Raji (cell line): ENCODE results near the gene PACSIN2.

Experiments
- POLR2A ChIP-seq: IDR thresholded peaks from 2 replicates; pipeline ENCODE4 v1.6.1; 2011; ENCODE audit warnings: low read depth, low read length, control low read depth; ENCODE audit not compliant: insufficient read depth

Gene PACSIN2

GRCh38 chr22:42883121-42883520 lies 131.8 kb downstream of the PACSIN2 start:
- TF ChIP-seq POLR2A: no peak

- TF ChIP-seq POLR2A: no peak
Measured at GRCh38 chr22:42881982-42882656, 132.8 kb downstream of the PACSIN2 start.

- TF ChIP-seq POLR2A: no peak
Measured at GRCh38 chr22:42881298-42881697, 133.7 kb downstream of the PACSIN2 start.

GRCh38 chr22:42880815-42881214 lies 134.1 kb downstream of the PACSIN2 start:
- TF ChIP-seq POLR2A: no peak

DNA sequence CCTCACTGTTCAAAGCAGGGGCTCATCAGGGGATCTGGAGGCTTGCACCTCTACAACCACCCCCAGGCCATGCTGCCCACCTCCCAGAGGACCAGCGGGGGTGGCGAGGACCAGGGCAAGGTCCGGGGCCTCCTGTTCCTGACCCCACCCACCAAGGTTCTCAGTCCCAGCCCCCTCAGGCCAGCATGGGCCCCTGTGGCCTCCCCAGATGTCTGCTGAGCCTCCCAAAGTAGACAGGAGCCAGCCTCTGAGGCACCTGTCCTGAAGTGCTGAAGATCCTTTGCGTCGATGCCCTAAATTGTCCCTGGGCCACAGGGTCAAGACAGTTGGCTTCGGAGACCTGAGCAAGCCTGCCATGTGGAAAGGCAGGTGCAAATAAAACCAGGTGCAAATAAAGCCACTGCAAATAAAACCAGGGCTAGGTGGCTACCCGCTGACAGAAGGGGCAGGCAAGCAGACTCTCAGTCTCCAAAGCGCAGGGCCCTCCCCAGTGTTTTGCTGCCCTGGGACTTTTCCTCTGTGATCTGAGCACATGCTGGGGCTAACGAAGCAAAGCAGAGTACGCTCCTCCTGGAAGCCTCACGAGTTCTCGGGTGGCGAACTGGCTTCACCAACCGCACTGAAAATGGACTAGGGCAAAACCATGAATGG lies 135.5 kb downstream of the PACSIN2 start:
- TF ChIP-seq POLR2A: no peak

GRCh38 chr22:42878561-42879305 lies 136.2 kb downstream of the PACSIN2 start:
- no peak for TF ChIP-seq POLR2A

DNA sequence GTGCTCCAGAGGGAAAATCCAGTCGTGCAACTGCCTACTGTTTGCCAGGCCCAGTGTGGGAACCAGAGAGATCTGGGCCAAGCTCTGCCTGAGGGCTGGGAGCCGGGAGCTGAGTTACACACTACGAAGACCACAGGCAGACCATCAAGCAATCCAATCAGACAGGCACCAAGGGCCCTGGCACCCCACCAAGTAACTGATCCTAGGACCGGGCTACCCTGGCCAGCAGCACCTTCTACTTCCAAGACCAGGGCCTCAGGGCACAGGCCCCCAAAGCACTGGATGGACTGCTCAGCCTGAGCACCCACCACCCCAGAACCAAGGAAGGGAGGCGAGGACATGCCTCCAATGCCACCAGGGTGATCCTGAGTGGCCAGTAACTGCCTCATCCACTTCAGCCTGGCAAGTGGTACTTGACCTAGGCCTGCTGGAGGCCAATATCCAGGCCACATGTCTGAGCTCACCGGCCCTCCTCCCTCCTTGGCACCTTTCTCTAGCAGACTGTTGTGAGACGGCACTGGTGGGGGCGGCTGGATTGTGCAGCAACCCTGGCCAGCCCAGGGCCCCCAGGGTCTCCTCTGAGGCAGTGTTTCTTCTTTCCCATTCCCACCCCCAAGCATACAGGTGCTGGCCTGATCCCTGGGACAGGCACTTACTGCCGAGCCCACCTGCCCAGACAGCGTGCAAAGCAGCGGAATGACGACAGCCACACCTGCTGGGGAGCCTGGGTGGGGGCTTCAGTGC lies 137.2 kb downstream of the PACSIN2 start:
- no peak for TF ChIP-seq POLR2A

DNA sequence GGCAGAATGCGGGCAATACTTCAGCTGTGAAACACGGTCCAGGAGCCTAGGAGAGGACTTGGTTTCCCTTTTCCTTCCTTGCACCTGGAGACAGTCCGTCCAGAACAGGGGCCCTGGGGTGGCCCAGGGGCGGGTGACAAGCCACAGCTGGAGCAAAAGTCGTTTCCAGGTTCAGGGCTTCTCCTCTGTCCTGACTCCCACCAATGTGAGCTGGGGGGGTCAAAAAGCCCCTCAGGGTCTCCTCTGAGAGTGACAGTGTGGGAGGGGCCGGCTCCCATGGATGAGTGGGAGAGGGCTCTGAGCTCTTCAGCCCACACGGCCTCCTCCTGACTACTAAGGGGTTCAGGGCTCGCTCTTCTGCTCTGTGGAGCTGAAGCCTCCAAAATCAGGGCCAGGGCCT lies 137.8 kb downstream of the PACSIN2 start:
- no peak for TF ChIP-seq POLR2A

GRCh38 chr22:42876041-42876440 lies 138.9 kb downstream of the PACSIN2 start:
- TF ChIP-seq POLR2A: no peak

- no peak for TF ChIP-seq POLR2A
Measured at GRCh38 chr22:42874010-42874409, 140.9 kb downstream of the PACSIN2 start.

GRCh38 chr22:42873356-42873755 lies 141.6 kb downstream of the PACSIN2 start:
- TF ChIP-seq POLR2A: no peak

- TF ChIP-seq POLR2A: no peak
Measured at GRCh38 chr22:42872821-42873220, 142.1 kb downstream of the PACSIN2 start.

DNA sequence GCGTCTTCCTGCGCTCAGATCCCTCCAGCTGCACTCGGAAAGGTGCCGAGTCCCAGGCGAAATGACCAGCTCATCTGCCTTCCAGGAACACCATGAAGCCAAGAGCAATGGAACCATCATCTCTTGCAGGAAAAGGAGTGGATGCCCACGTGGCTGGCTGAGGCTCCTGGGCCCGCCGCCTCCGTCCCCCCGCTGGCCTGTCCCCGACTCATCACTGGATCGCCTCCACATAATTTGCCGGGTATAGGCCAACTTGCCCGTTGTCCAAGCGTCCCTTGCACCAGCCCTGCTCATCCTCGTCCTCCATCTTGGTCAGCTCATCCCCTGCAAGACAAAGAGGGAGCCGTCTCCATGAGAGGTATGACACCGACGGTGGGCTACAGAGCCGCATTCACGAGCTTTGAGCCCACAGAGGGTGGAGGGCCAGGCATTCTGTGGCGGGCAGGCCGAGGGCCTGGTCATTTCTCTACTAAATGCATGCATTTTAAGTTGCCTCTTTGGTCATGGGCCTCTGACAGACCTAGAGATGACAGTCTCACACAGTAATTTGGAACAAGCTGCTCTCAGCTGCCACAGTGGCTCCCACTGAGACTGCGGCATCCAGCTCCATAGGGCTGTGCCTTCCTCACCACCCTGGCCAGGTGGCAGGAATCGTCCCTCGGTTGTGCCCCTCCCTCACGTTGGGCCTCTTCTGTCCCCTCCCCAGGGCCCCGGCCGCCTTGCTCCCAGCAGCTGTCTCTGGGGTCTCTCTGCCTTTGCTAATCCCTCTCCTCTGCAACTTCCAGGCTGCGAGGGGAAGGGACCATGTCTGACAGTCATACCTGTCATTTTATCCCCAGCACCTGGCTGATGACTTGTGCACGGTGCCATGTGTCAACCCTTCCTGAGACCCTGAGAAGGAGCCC lies 143.6 kb downstream of the PACSIN2 start:
- TF ChIP-seq POLR2A: no peak

DNA sequence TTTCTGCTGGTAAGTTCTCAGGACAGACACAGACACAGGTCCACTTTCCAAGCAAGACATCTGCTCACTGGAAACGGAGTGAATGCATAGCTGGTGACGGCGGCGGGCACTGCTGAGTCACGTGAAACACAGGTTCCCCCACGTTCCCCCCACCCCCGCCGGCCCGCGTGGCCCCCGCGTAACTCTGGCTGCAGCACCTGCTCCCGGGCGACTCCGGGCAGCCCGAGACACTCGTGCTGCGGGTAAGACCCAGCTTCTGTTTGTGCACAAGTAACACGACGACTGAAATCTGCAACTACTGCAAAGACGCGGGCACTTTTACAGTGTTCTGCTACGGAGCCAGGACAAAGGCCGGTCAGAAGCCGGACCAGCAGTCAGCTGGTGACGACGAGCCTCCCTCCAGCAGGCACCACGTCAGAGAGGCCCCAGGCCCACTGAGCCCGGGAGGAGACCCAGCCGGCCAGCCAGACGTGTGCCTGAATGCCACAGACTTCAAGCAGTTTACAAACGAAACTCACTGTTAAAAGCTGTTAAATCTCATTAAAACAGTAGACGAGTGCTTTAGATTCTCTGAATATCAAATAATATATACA lies 145.0 kb downstream of the PACSIN2 start:
- no peak for TF ChIP-seq POLR2A
